T-cell (primary cell): ENCODE results near the gene ELAVL3. TPM values are rescaled to one million over a fixed set of nuclear protein-coding genes. Genes with fewer than 3 reads are reported as not detected.

Experiments used
- ATAC-seq, 4 experiments: fragments of 200-7000 bp in 3 of 4; fragments of 150-1000 bp in 1 of 4; cut with Tn5 transposase; replicated peaks in 1 of 4; 1 replicate in 3 of 4; 2 replicates in 1 of 4; pipeline ENCODE4 v1.10.0; 2021; ENCODE audit warnings: moderate library complexity in 3 of 4, mild to moderate bottlenecking in 2 of 4, moderate number of reproducible peaks in 1 of 4
- CTCF ChIA-PET, 2 donors: fragments of 300-600 bp; sonication (Branson Sonifier 250); formaldehyde crosslinking; loops; one replicate each; lab custom pipeline; 2022; ENCODE audit warnings: antibody characterized with exemption in 2 of 2; lab: Charles Lee
- POLR2A ChIA-PET, 2 donors: fragments of 300-600 bp; sonication (Branson Sonifier 250); formaldehyde crosslinking; loops; one replicate each; lab custom pipeline; 2022; ENCODE audit warnings: antibody characterized with exemption in 2 of 2; lab: Charles Lee
- DNase-seq, 35 experiments: peaks; one replicate each; pipeline versions ENCODE4 v3.0.0 to v3.0.0-alpha.2; 2013 to 2023
- H3K27ac ChIP-seq: one replicate; pipeline ENCODE4 v1.5.1; 2013; ENCODE audit warnings: low read length
- H3K27me3 ChIP-seq, 2 experiments: replicated peaks in 1 of 2; 1 replicate in 1 of 2; 2 replicates in 1 of 2; pipeline versions ENCODE4 v1.6.1 to v1.7.0; 2013; ENCODE audit warnings: low read length in 1 of 2, mixed read lengths in 1 of 2; ENCODE audit not compliant: control insufficient read depth in 2 of 2, insufficient read depth in 2 of 2; ENCODE audit errors: extremely low read depth in 1 of 2
- H3K36me3 ChIP-seq, 2 donors: 1 replicate in 1 of 2; 2 replicates in 1 of 2; pipeline versions ENCODE4 v1.6.1 to v1.7.0; 2013; ENCODE audit warnings: low read length in 1 of 2; ENCODE audit not compliant: control insufficient read depth in 2 of 2, insufficient read depth in 1 of 2; ENCODE audit errors: extremely low read depth in 1 of 2
- H3K4me1 ChIP-seq, 2 experiments: 1 replicate in 1 of 2; 2 replicates in 1 of 2; pipeline versions ENCODE4 v1.6.1 to v1.7.0; 2013; ENCODE audit warnings: low read length in 2 of 2, mixed read lengths in 1 of 2; ENCODE audit not compliant: insufficient read depth in 2 of 2, control insufficient read depth in 1 of 2; ENCODE audit errors: extremely low read depth in 1 of 2
- H3K4me3 ChIP-seq, 2 donors: 1 replicate in 1 of 2; 2 replicates in 1 of 2; pipeline versions ENCODE4 v1.5.1 to v1.7.0; 2013; ENCODE audit warnings: mild to moderate bottlenecking in 2 of 2, low read length in 1 of 2, moderate library complexity in 1 of 2; ENCODE audit not compliant: control insufficient read depth in 1 of 2; ENCODE audit errors: extremely low read depth in 1 of 2
- H3K9me3 ChIP-seq: 2 replicates; pipeline ENCODE4 v1.7.0; 2013
- H3K27ac Mint-ChIP-seq, 2 donors: one replicate each; pipeline ENCODE4 v1.8.0; 2020 to 2021; ENCODE audit warnings: mild to moderate bottlenecking in 2 of 2, mixed read lengths in 2 of 2
- H3K27me3 Mint-ChIP-seq, 2 donors: one replicate each; pipeline ENCODE4 v1.8.0; 2021 to 2022; ENCODE audit warnings: mixed read lengths in 2 of 2
- H3K36me3 Mint-ChIP-seq: one replicate; pipeline ENCODE4 v1.8.0; 2021; ENCODE audit warnings: mixed read lengths
- H3K4me1 Mint-ChIP-seq, 3 donors: one replicate each; pipeline ENCODE4 v1.8.0; 2020 to 2022; ENCODE audit warnings: mixed read lengths in 3 of 3, mild to moderate bottlenecking in 1 of 3
- H3K4me3 Mint-ChIP-seq, 3 donors: one replicate each; pipeline ENCODE4 v1.8.0; 2020 to 2022; ENCODE audit warnings: mild to moderate bottlenecking in 3 of 3, mixed read lengths in 3 of 3, moderate library complexity in 3 of 3
- H3K9me3 Mint-ChIP-seq, 3 donors: one replicate each; pipeline ENCODE4 v1.8.0; 2020 to 2022; ENCODE audit warnings: mixed read lengths in 3 of 3
- WGBS: methylation state at CpG from one replicate; pipeline ENCODE4 v1.1.5; 2013; ENCODE audit warnings: missing lambda C conversion rate; ENCODE audit not compliant: insufficient coverage; 5-methylcytosine and 5-hydroxymethylcytosine counted together
- total RNA-seq, 35 experiments: library from RNA in 6 of 35; stranded (reverse) in 6 of 35; fragments of 120-200 nt in 1 of 35; gene quantifications; one replicate each; pipeline versions ENCODE4 v1.2.1 to v1.2.4 and lab custom pipeline; 2013 to 2026

The ELAVL3 gene
- total RNA-seq, 5 donors from 2014 or later (not counting 1 experiment from before 2014, with no cell fraction given), result 0.47 TPM; not detected in 4

DNA sequence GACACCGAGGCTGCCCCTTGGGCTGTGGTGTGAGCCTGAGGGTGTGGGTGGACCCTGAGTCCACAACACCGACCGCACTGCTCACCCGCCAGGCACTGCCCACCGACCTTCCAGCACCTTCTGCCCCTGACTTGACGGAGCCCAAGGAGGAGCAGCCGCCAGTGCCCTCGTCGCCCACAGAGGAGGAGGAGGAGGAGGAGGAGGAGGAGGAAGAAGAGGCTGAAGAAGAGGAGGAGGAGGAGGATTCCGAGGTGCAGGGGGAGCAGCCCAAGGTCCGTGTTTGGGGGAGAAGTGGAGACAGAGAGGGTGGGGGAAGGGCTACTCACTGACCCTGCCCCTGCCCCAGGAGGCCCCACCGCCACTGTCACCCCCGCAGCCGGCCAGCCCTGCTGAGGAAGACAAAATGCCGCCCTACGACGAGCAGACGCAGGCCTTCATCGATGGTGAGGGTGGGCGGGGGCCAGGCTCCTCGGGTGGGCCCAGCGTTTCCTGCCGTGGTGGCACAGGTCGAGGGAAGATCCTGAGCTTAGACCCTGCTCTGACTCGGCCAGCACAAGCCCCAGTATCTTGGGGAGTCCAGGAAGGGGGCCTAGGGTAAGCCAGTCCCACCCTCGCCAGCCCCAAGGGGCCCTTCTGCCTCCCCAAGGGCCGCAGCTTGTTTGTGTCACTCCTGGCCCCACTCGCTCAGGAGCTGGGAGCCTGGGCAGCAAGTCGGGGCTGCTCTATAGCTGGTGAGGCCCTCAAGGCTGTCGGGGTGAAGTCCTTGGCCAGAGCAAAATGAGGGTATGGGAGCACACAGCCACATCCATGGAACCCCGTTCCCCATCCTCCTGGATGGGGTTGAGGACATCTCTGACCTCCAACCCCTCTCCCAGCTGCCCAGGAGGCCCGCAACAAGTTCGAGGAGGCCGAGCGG, 33.2 kb downstream of the ELAVL3 start:
- ATAC-seq, result no peak
- H3K36me3 ChIP-seq, result peaks cover 22 to 57% of the 10 kb centered on the region in 2 donors
- whole genome bisulfite sequencing, result 87% methylated on average over 17 of the region's 35 CpGs
- H3K4me1 ChIP-seq, result no peaks in the 10 kb centered on the region
- no peak overlapping the region for H3K4me3 Mint-ChIP-seq
- no peak for DNase-seq
- no peaks in the 10 kb centered on the region for H3K27me3 ChIP-seq
- CTCF ChIA-PET, result interaction anchor here in 1 of 2 donors (0.5 kb wide), 1 partner anchor 931 kb away, joined by 8 read pairs; no protein-coding TSS in a partner anchor
- H3K9me3 Mint-ChIP-seq, result no peaks in the 10 kb centered on the region
- H3K27ac Mint-ChIP-seq, result no peak overlapping the region
- POLR2A ChIA-PET, result no interaction called here
- H3K36me3 Mint-ChIP-seq, result peaks cover 11% of the 10 kb centered on the region
- no peaks in the 10 kb centered on the region for H3K9me3 ChIP-seq
- H3K27me3 Mint-ChIP-seq, result no peaks in the 10 kb centered on the region
- H3K27ac ChIP-seq, result no peak overlapping the region
- peaks cover 0 to 2% (median 0%) of the 10 kb centered on the region in 3 donors for H3K4me1 Mint-ChIP-seq
- no peak overlapping the region for H3K4me3 ChIP-seq

DNA sequence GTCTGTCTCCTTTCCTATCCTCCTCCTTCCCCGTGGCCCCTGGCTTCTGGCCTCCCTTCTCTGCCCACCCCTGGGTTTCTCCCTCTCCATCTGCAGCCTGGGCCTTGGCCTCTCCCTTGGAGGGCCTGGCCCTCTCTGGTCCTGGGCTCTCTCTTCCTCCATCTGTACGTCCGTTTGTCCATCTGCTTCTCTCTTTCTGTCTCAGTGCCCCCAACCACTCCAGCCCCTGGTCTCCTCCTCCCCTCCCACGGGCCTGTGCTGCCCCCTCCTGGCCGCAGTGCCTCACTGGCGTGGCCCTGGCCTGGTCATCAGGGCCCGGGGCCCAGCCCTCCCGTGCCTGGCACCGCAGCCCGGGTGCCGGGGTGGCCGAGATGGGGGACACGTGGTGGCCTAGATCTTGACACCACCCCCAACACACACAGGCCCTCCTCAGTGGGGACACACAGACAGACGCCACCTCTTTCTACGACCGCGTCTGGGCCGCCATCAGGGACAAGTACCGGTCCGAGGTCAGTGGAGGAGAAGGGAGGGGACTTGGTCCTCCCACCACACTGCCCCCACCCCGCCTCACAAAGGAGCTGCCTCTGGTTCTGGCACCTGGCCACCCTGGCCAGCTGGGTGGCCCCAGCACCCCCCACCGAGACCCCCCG, 34.1 kb downstream of the ELAVL3 start:
- CTCF ChIA-PET, result no interaction called here
- H3K4me3 ChIP-seq, result no peak overlapping the region
- Mint-ChIP-seq H3K36me3 (peaks cover 17% of the 10 kb centered on the region), H3K27me3 (no peaks in the 10 kb centered on the region), H3K9me3 (no peaks in the 10 kb centered on the region), H3K4me3 (no peak overlapping the region), H3K4me1 (peaks cover 1 to 4% (median 3%) of the 10 kb centered on the region in 3 donors), H3K27ac (no peak overlapping the region)
- H3K36me3 ChIP-seq, result peaks cover 22 to 64% of the 10 kb centered on the region in 2 donors
- no peaks in the 10 kb centered on the region for H3K27me3 ChIP-seq
- no peaks in the 10 kb centered on the region for H3K9me3 ChIP-seq
- POLR2A ChIA-PET, result no interaction called here
- 84% methylated on average over 13 of the region's 23 CpGs for WGBS
- no peaks in the 10 kb centered on the region for H3K4me1 ChIP-seq
- DNase-seq, result peak in 23 of 35 experiments; percentile 14 to 61 (median 36)
- ATAC-seq, result peak in 2 of 4 experiments; percentile 36 to 72
- H3K27ac ChIP-seq, result no peak overlapping the region

DNA sequence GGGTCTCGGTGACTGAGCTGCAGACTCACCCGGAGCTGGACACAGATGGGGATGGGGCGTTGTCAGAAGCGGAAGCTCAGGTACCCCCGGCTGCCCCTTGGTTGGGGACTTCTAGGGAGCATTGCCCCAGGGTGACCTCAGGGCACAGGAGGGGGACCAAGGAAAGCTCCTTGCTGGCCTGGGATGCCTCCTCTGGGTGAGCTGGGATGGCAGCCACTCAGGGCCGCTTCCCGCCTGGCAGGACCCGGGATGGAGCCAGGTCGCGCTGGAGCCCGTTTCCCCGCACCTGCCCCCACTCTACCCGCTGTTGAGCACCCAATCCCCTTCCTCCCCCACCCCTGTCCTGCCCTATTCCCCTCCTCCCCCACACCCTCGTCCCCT, 34.6 kb downstream of the ELAVL3 start:
- Mint-ChIP-seq H3K27me3 (no peaks in the 10 kb centered on the region), H3K9me3 (no peaks in the 10 kb centered on the region), H3K4me1 (peaks cover 3 to 7% (median 3%) of the 10 kb centered on the region in 3 donors), H3K36me3 (peaks cover 20% of the 10 kb centered on the region), H3K4me3 (no peak overlapping the region), H3K27ac (no peak overlapping the region)
- WGBS, result 89% methylated on average over 8 of the region's 14 CpGs
- Histone ChIP-seq H3K27me3 (no peaks in the 10 kb centered on the region), H3K27ac (no peak overlapping the region), H3K9me3 (no peaks in the 10 kb centered on the region), H3K36me3 (peaks cover 22 to 69% of the 10 kb centered on the region in 2 donors), H3K4me1 (no peaks in the 10 kb centered on the region), H3K4me3 (no peak overlapping the region)
- DNase-seq, result no peak
- ChIA-PET POLR2A (no interaction called here), CTCF (no interaction called here)
- ATAC-seq, result no peak

DNA sequence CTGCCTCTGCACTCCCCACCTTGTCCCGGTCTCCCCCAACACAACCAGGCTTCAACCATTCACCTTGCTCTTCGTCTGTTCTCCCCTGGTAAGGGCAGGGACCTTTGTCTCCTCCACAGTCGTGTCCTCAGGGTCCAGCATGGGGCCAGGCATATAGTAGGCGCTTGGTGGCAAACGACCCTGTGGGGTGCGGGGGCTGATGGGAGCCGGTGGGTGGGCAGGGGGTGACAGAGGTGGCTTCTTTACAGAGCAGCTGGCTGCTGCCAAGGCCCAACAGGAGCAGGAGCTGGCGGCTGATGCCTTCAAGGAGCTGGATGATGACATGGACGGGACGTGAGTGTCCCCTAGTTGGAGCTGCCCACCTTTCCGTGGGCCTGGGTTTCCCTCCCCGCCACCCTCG, 35.7 kb downstream of the ELAVL3 start:
- ATAC-seq, result no peak
- POLR2A ChIA-PET, result no interaction called here

DNA sequence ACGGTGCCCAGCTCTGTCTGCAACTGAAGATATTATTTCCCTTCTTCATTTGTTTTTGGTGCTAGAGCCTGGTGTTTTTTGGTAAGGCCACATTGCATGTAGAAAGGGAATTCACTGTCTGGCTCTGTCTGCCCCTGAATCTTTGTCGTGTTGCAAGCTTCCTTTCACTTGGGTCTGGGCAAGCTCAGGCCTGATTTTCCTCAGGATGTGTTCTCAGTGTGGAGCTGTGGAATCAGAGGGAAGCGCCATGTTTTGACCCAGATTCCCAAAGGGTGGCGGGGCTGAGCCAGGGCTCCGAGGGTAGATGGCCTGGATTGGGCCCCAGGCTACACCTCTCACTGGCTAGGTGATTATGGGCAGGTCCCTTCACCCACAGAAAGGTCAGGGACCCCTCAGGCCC, 36.8 kb downstream of the ELAVL3 start:
- peaks cover 27 to 77% of the 10 kb centered on the region in 2 donors for H3K36me3 ChIP-seq
- ChIA-PET CTCF (interaction anchor here in 1 of 2 donors (0.8 kb wide), 1 partner anchor 8 kb away, joined by 7 read pairs; no protein-coding TSS in a partner anchor), POLR2A (interaction anchor here in 1 of 2 donors (0.6 kb wide), 1 partner anchor 179 kb away, joined by 3 read pairs; no protein-coding TSS in a partner anchor)
- WGBS, result 100% methylated on average over 1 of the region's 5 CpGs
- no peaks in the 10 kb centered on the region for H3K27me3 ChIP-seq
- Mint-ChIP-seq H3K9me3 (no peaks in the 10 kb centered on the region), H3K27me3 (no peaks in the 10 kb centered on the region), H3K4me1 (peaks cover 3 to 7% (median 3%) of the 10 kb centered on the region in 3 donors), H3K27ac (no peak overlapping the region), H3K4me3 (no peak overlapping the region), H3K36me3 (peaks cover 20% of the 10 kb centered on the region)
- DNase-seq (no peak), ATAC-seq (no peak)
- no peak overlapping the region for H3K4me3 ChIP-seq
- H3K4me1 ChIP-seq, result no peaks in the 10 kb centered on the region
- no peaks in the 10 kb centered on the region for H3K9me3 ChIP-seq
- H3K27ac ChIP-seq, result no peak overlapping the region

More for the DNA sequence above, 35.7 kb downstream of the ELAVL3 start:
- Mint-ChIP-seq H3K9me3 (no peaks in the 10 kb centered on the region), H3K4me3 (no peak overlapping the region), H3K36me3 (peaks cover 26% of the 10 kb centered on the region), H3K27me3 (no peaks in the 10 kb centered on the region), H3K27ac (no peak overlapping the region), H3K4me1 (peaks cover 3 to 7% (median 3%) of the 10 kb centered on the region in 3 donors)
- Histone ChIP-seq H3K4me1 (no peaks in the 10 kb centered on the region), H3K27ac (no peak overlapping the region), H3K36me3 (peaks cover 28 to 74% of the 10 kb centered on the region in 2 donors), H3K9me3 (no peaks in the 10 kb centered on the region), H3K4me3 (no peak overlapping the region), H3K27me3 (no peaks in the 10 kb centered on the region)
- DNase-seq, result no peak
- CTCF ChIA-PET, result no interaction called here
- 94% methylated on average over 12 of the region's 13 CpGs for WGBS

DNA sequence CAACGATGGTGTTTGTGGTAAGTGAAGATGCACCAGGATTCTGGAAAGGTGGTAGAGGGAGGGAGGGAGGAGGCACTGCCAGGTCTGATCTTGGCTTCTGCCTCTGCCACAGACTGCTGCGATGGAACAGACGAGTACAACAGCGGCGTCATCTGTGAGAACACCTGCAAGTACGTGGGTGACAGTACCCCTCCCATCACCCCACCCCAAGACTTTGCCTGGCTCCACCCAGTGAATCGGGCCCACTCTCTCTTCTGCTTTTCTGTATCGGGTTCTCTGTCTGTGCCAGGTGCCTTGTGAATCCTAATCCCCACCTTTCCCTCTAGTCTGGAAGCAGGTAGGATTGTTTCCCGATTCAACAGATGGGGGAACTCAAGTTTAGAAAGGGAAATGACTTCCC, 42.9 kb downstream of the ELAVL3 start:
- CTCF ChIA-PET, result no interaction called here
- H3K4me1 ChIP-seq, result peaks cover 6 to 27% of the 10 kb centered on the region in 2 experiments
- H3K36me3 Mint-ChIP-seq, result peaks cover 26% of the 10 kb centered on the region
- no peaks in the 10 kb centered on the region for H3K9me3 ChIP-seq
- no peak overlapping the region for H3K27ac ChIP-seq
- peaks cover 26 to 34% (median 32%) of the 10 kb centered on the region in 3 donors for H3K4me1 Mint-ChIP-seq
- H3K4me3 ChIP-seq, result no peak overlapping the region
- POLR2A ChIA-PET, result no interaction called here
- H3K27ac Mint-ChIP-seq, result no peak overlapping the region
- no CpG with 5 or more reads among the region's 9 CpGs for WGBS
- H3K27me3 Mint-ChIP-seq, result no peaks in the 10 kb centered on the region
- ATAC-seq (no peak), DNase-seq (peak in 1 of 35 experiments; percentile 21)
- H3K9me3 Mint-ChIP-seq, result no peaks in the 10 kb centered on the region
- peaks cover 10 to 48% of the 10 kb centered on the region in 2 donors for H3K36me3 ChIP-seq
- no peaks in the 10 kb centered on the region for H3K27me3 ChIP-seq
- H3K4me3 Mint-ChIP-seq, result peak overlapping the region; percentile 36 to 98 (median 68)
